ENCODE data around the gene ITSN2. TPM values are rescaled to one million over a fixed set of nuclear protein-coding genes. Genes with fewer than 3 reads are reported as not detected.
"Not testable (repeated sequence)": the region's sequence is repeated elsewhere in the genome, so short reads cannot be mapped to it uniquely, and the experiment has no call there.

The ITSN2 gene
- total RNA-seq: 18.3 TPM
- 10 to 100 TPM; 15.6 to 23.7 (median 16.9) TPM for polyA plus RNA-seq (ENCODE audit: insufficient read depth in 1 of 8, insufficient read length in 8 of 8, low replicate concordance in 1 of 8)
- long read RNA-seq, donor 1: 0 reads
- long read RNA-seq, donor 2: 0 reads
- long read RNA-seq, donor 3: 0 reads
- long read RNA-seq, donor 4: 0 reads
- long read RNA-seq, donor 5: 0 reads
- long read RNA-seq, donor 6: 0 reads
- long read RNA-seq, donor 7: 0 reads
- long read RNA-seq, donor 8: 0 reads
- long read RNA-seq, donor 9: 0 reads
- long read RNA-seq, donor 10: 0 reads
- long read RNA-seq, donor 11: 0 reads

- no peaks in the 10 kb centered on the region for H3K9me3 ChIP-seq (replicated peaks; ENCODE audit: control insufficient read depth, low read depth, low read length)
- DNase-seq: peak; percentile 82
- H3K27ac ChIP-seq (ENCODE audit: low read length): peak within 1 kb of the TSS; percentile 90
- peaks cover 15% of the 10 kb centered on the region for H3K4me1 ChIP-seq (ENCODE audit: control insufficient read depth, insufficient read depth, low read length)
- no peaks in the 10 kb centered on the region for H3K36me3 ChIP-seq (ENCODE audit: control insufficient read depth, insufficient read depth, low read length)
- WGBS (ENCODE audit: insufficient coverage): 0% methylated on average over 90 of the region's 96 CpGs
- H3K27me3 ChIP-seq (ENCODE audit: control insufficient read depth, insufficient read depth, low read length): no peaks in the 10 kb centered on the region
- H3K4me3 ChIP-seq (ENCODE audit: low read length): peak within 1 kb of the TSS; percentile 82
Measured at GRCh38 chr2:24360050-24360962, at the start of gene ITSN2. Gene ITSN2 (minus strand): TSS chr2:24360536. CDS start chr2:24328082, 32,454 bp downstream.

GRCh38 chr2:24409171-24409570 lies 48.8 kb upstream of the ITSN2 start:
- DNase-seq: peak; percentile 74
- peaks cover 31% of the 10 kb centered on the region for H3K4me1 ChIP-seq (ENCODE audit: control insufficient read depth, insufficient read depth, low read length)
- no peaks in the 10 kb centered on the region for H3K36me3 ChIP-seq (ENCODE audit: control insufficient read depth, insufficient read depth, low read length)
- no CpG with 5 or more reads among the region's 5 CpGs for whole genome bisulfite sequencing (ENCODE audit: insufficient coverage)
- H3K4me3 ChIP-seq (ENCODE audit: low read length): no peak overlapping the region
- peak overlapping the region; percentile 66 for H3K27ac ChIP-seq (ENCODE audit: low read length)
- no peaks in the 10 kb centered on the region for H3K27me3 ChIP-seq (ENCODE audit: control insufficient read depth, insufficient read depth, low read length)
- no peaks in the 10 kb centered on the region for H3K9me3 ChIP-seq (replicated peaks; ENCODE audit: control insufficient read depth, low read depth, low read length)

GRCh38 chr2:24408704-24409103 lies 48.4 kb upstream of the ITSN2 start:
- Histone ChIP-seq H3K4me1 (ENCODE audit: control insufficient read depth, insufficient read depth, low read length) (peaks cover 31% of the 10 kb centered on the region), H3K27ac (ENCODE audit: low read length) (peak overlapping the region; percentile 66)
- not testable (repeated sequence) for DNase-seq; H3K36me3 ChIP-seq (ENCODE audit: control insufficient read depth, insufficient read depth, low read length); H3K27me3 ChIP-seq (ENCODE audit: control insufficient read depth, insufficient read depth, low read length); H3K4me3 ChIP-seq (ENCODE audit: low read length); H3K9me3 ChIP-seq (replicated peaks; ENCODE audit: control insufficient read depth, low read depth, low read length)
- WGBS (ENCODE audit: insufficient coverage): no CpG with 5 or more reads among the region's 8 CpGs

GRCh38 chr2:24404491-24404921 lies 44.2 kb upstream of the ITSN2 start:
- no peak overlapping the region for H3K4me3 ChIP-seq (ENCODE audit: low read length)
- DNase-seq: peak; percentile 90
- H3K27me3 ChIP-seq (ENCODE audit: control insufficient read depth, insufficient read depth, low read length): no peaks in the 10 kb centered on the region
- H3K9me3 ChIP-seq (replicated peaks; ENCODE audit: control insufficient read depth, low read depth, low read length): peaks cover 3% of the 10 kb centered on the region
- no peaks in the 10 kb centered on the region for H3K36me3 ChIP-seq (ENCODE audit: control insufficient read depth, insufficient read depth, low read length)
- no peak overlapping the region for H3K27ac ChIP-seq (ENCODE audit: low read length)
- peaks cover 14% of the 10 kb centered on the region for H3K4me1 ChIP-seq (ENCODE audit: control insufficient read depth, insufficient read depth, low read length)
- 0% methylated on average over 1 of the region's 7 CpGs for WGBS (ENCODE audit: insufficient coverage)

GRCh38 chr2:24403832-24404212 lies 43.5 kb upstream of the ITSN2 start:
- Histone ChIP-seq H3K4me3 (ENCODE audit: low read length) (no peak overlapping the region), H3K27ac (ENCODE audit: low read length) (peak overlapping the region; percentile 10), H3K27me3 (ENCODE audit: control insufficient read depth, insufficient read depth, low read length) (no peaks in the 10 kb centered on the region), H3K9me3 (replicated peaks; ENCODE audit: control insufficient read depth, low read depth, low read length) (peaks cover 3% of the 10 kb centered on the region), H3K36me3 (ENCODE audit: control insufficient read depth, insufficient read depth, low read length) (no peaks in the 10 kb centered on the region), H3K4me1 (ENCODE audit: control insufficient read depth, insufficient read depth, low read length) (peaks cover 11% of the 10 kb centered on the region)
- no peak for DNase-seq
- WGBS (ENCODE audit: insufficient coverage): 51% methylated on average over 2 of the region's 6 CpGs

GRCh38 chr2:24403168-24403831 lies 43.0 kb upstream of the ITSN2 start:
- Histone ChIP-seq H3K4me3 (ENCODE audit: low read length) (no peak overlapping the region), H3K27ac (ENCODE audit: low read length) (peak overlapping the region; percentile 10), H3K36me3 (ENCODE audit: control insufficient read depth, insufficient read depth, low read length) (no peaks in the 10 kb centered on the region), H3K4me1 (ENCODE audit: control insufficient read depth, insufficient read depth, low read length) (peaks cover 6% of the 10 kb centered on the region), H3K27me3 (ENCODE audit: control insufficient read depth, insufficient read depth, low read length) (no peaks in the 10 kb centered on the region), H3K9me3 (replicated peaks; ENCODE audit: control insufficient read depth, low read depth, low read length) (peaks cover 3% of the 10 kb centered on the region)
- peak; percentile 59 for DNase-seq
- 66% methylated on average over 11 of the region's 22 CpGs for WGBS (ENCODE audit: insufficient coverage)

- Histone ChIP-seq H3K27me3 (ENCODE audit: control insufficient read depth, insufficient read depth, low read length) (no peaks in the 10 kb centered on the region), H3K36me3 (ENCODE audit: control insufficient read depth, insufficient read depth, low read length) (no peaks in the 10 kb centered on the region), H3K27ac (ENCODE audit: low read length) (no peak overlapping the region), H3K4me1 (ENCODE audit: control insufficient read depth, insufficient read depth, low read length) (peaks cover 6% of the 10 kb centered on the region), H3K4me3 (ENCODE audit: low read length) (peak overlapping the region; percentile 31), H3K9me3 (replicated peaks; ENCODE audit: control insufficient read depth, low read depth, low read length) (peaks cover 3% of the 10 kb centered on the region)
- WGBS (ENCODE audit: insufficient coverage): 9% methylated on average over 27 of the region's 38 CpGs
- DNase-seq: no peak
Measured at GRCh38 chr2:24402242-24403097, 42.1 kb upstream of the ITSN2 start.

GRCh38 chr2:24400207-24400907 lies 40.0 kb upstream of the ITSN2 start:
- WGBS (ENCODE audit: insufficient coverage): 75% methylated on average over 13 of the region's 18 CpGs
- Histone ChIP-seq H3K27ac (ENCODE audit: low read length) (no peak overlapping the region), H3K27me3 (ENCODE audit: control insufficient read depth, insufficient read depth, low read length) (no peaks in the 10 kb centered on the region), H3K4me1 (ENCODE audit: control insufficient read depth, insufficient read depth, low read length) (peaks cover 6% of the 10 kb centered on the region), H3K36me3 (ENCODE audit: control insufficient read depth, insufficient read depth, low read length) (no peaks in the 10 kb centered on the region), H3K4me3 (ENCODE audit: low read length) (no peak overlapping the region), H3K9me3 (replicated peaks; ENCODE audit: control insufficient read depth, low read depth, low read length) (peaks cover 3% of the 10 kb centered on the region)
- DNase-seq: no peak
